HG02642 (cell line): ENCODE measurements around the gene PLCH2.
A peak's percentile ranks its signal among the peaks of the same experiment; 100 is the strongest.
"Not testable (repeated sequence)": the region's sequence is repeated elsewhere in the genome, so short reads cannot be mapped to it uniquely, and the experiment has no call there.

Experiments used
- ATAC-seq: cut with Tn5 transposase; IDR thresholded peaks from one replicate; pipeline ENCODE4 v1.9.1; 2021; ENCODE audit warnings: mild to moderate bottlenecking; ENCODE audit not compliant: unreplicated experiment, poor library complexity

Gene PLCH2

GRCh38 chr1:2540816-2541492 lies 64.9 kb downstream of the PLCH2 start:
- ATAC-seq = no peak

- ATAC-seq = no peak
These were observed 65.6 kb downstream of the PLCH2 start for GRCh38 chr1:2541619-2542245.

- no peak for ATAC-seq
These were observed 66.3 kb downstream of the PLCH2 start for GRCh38 chr1:2542246-2542915.

- ATAC-seq = no peak
These were observed 67.5 kb downstream of the PLCH2 start for GRCh38 chr1:2543543-2544092.

GRCh38 chr1:2544093-2544874 lies 68.2 kb downstream of the PLCH2 start:
- no peak for ATAC-seq

GRCh38 chr1:2544875-2545640 lies 69.0 kb downstream of the PLCH2 start:
- no peak for ATAC-seq

- peak; percentile 40 for ATAC-seq
These were observed 69.8 kb downstream of the PLCH2 start for GRCh38 chr1:2545754-2546514.

GRCh38 chr1:2546515-2547209 lies 70.6 kb downstream of the PLCH2 start:
- ATAC-seq = peak; percentile 31

- ATAC-seq = no peak
These were observed 71.3 kb downstream of the PLCH2 start for GRCh38 chr1:2547210-2548067.

GRCh38 chr1:2548068-2548589 lies 72.0 kb downstream of the PLCH2 start:
- no peak for ATAC-seq

- ATAC-seq = not testable (repeated sequence)
These were observed 73.4 kb downstream of the PLCH2 start for GRCh38 chr1:2549367-2550029.

- ATAC-seq = not testable (repeated sequence)
These were observed 74.3 kb downstream of the PLCH2 start for GRCh38 chr1:2550309-2550861.

- not testable (repeated sequence) for ATAC-seq
These were observed 75.5 kb downstream of the PLCH2 start for GRCh38 chr1:2551544-2551943.

GRCh38 chr1:2552189-2552588 lies 76.1 kb downstream of the PLCH2 start:
- ATAC-seq = no peak

GRCh38 chr1:2553076-2553475 lies 77.0 kb downstream of the PLCH2 start:
- ATAC-seq = not testable (repeated sequence)

GRCh38 chr1:2553871-2554620 lies 78.0 kb downstream of the PLCH2 start:
- ATAC-seq = no peak
